Measurements from ENCODE around the gene DDX51. TPM values are rescaled to one million over a fixed set of nuclear protein-coding genes. Genes with fewer than 3 reads are reported as not detected.

Gene DDX51
- total RNA-seq, 1 donor from 2014 or later: 7.5 TPM

DNA sequence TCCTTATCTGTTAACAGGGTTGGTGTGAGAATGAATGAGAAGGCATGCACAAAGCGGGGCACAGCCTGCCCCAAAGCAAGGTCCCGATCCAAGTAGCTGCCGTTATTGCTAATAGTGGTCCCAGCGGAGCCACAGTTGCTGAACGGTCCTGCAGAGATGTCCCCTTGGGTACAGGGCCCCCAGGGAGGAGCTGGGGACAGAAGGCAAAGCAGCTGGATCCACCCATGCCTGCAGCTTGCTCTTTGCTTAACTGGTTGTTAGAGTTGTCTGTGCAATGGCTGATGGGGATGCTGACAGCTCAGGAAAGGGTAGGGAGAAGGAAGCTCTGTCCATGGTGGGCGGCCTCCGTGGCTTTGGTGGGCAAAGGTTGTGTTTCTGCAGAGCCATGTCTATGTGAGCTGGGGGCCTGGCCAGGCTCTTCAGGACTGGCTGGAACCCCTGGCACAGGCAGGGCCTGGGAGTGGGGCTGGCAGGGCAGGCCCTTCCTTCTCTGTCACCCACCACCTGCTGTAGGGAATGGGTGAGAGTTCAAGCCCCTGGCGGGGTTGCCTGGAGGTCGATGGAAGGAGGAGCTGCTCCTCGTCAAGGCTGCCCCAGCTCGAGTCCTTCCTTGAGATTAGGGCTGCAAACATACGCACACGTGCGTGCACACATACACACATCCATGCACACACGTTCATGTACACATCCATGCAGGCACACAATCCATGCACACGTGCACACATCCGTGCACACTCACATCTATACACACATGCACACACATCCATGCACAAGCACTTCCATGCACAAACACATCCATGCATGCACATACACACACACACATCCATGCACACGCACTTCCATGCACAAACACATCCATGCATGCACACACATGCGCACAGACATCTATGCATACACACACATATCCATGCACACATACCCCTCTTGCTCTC is 35.6 kb upstream of the DDX51 start:
- no peak for DNase-seq (ENCODE audit: low spot score)

DNA sequence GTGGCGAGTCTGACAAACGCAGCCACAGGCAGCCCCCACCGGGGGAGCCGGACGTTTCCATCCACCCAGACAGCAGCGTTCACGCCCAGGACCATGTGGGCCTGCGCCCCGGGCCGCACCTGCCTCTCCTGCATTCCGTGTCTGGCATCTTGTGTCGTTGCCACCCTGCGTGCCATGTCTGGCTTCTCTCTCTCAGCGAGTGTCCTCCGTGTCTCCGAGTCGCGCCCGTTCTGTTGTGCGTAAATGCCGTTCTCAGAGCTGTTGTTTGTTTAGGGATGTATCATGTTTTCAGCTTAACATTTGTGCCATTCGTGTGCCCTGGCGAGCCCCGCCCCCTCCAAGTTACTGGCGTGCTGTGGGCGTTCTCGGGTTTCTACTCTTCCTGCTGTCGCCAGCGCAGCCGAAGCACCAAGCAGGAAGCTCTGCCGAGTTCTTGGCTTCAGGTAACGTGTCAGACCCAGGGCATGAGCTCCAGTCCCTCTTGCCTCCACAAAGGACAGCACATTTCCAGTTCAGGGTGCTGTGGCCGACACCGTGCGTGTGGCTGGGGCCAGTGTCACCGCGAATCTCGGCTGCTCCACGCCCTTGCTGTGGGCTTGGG is 34.8 kb upstream of the DDX51 start:
- no peak for DNase-seq (ENCODE audit: low spot score)

DNA sequence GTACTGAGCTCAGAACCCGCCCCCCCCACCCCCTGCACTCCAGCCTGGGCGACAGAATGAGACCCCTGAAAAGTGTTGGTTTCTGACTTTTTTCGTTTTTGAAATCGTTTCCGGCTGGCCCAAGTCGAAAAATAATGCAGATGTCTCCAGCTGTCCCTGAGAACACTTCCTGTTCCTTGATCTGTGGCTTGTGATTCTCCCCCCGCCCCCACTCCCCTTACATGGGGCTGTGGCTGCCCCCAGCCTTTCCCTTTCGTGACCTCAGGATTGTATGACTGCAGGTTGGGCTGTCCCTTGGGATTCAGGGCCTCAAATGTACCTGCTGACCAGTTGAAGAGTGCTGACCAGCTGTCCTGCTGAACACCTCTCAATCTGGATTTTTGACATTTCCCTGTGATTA is 34.2 kb upstream of the DDX51 start:
- no peak for DNase-seq (ENCODE audit: low spot score)

DNA sequence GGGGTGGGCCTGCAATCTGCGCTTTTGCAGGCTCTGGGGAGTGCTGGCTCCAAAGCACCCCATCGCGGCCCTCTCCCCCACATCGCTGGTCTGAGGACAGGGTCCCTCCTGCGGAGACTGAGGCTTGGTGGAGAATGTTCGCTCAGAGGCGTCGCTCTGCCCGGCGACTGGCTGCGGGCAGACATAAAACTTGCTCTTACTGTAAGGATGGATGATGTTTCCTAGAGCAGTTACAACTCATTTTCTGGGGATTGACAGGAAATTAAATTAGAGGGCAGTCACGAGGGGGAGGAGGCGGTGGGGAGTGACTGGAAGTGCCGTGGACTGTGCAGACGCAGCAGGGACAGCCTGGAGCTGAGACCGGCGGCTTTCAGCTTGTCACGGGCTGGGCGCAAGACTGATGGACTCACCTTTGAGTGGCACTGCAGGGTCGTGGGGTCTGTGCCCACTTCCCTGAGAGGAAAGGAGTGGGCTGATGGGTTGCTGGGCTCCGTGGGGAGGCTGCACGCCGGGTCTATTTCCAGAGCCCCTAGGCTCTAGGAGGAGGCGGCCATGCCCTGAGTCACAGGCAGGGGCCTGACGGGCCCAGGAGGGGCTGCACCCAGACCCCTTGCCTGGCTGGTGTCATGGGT is 32.9 kb upstream of the DDX51 start:
- no peak for DNase-seq (ENCODE audit: low spot score)

DNA sequence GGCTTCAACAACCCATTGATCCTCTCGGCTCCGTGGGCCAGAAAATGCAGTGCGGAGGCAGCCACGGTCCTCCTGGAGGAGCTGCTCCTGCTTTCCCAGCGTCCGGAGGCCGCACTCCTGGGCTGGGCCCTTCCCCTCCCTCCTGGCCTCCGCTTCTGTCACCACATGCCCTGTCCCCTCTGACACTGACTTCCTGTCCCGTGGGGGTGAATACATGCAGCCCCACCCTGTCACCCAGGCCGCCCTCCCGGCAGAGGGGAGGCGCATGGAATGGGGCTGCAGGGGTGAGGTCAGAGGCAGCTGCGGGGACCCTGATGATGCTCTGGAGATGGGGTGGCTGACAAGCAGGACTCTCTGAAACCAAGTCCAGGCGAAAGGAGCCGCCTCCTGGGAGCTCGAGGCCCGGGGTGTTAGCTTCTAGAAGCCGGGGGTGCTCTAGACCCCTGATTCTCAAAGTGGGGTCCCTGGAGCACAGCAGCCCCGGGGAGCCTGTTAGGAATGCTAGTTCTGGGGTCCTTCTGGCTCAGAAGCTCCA is 32.3 kb upstream of the DDX51 start:
- DNase-seq (ENCODE audit: low spot score): no peak

DNA sequence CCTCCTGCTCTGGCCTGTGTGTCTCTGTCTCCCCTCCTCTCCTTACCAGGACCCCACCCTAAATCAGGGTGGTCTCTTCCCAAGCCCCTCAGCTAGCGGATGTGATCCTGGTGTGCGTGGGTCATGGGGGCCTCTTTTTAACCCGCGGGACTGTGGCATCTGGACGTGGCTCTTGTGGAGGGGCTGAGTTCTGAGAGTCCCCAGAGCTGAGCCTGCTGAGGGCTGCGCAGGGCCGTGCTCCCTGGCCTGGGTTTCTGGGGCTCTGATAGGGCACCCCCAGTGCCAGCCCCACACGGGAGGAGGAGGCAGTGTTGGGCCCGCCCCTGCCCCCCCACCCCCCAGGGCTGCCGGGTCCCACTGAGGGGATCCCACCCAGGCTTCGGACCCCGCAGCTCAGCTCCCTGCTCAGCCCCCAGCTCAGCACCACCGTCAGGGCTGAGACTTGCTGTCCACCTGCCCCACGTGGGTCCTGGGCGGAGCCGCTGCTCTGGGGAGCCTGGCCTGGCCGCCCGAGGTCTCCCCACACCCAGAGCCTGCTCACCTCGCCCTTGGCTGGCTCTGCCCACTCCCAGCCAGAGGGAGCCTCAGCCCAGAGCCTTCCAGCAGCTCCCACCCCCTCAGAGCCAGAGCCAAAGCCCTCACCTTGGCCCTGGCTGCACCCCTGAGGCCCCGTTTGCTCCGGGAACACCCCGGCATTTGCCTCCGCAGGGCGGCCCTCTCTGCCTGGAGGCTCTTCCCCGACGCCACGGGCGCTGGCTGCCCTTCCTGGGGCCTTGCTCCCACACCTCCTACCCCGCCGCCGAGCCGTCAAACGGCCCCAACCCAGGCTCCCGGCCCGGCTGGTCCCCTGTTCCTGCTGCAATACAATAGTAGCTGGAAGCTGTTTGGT is 31.6 kb upstream of the DDX51 start:
- DNase-seq (ENCODE audit: low spot score): no peak

DNA sequence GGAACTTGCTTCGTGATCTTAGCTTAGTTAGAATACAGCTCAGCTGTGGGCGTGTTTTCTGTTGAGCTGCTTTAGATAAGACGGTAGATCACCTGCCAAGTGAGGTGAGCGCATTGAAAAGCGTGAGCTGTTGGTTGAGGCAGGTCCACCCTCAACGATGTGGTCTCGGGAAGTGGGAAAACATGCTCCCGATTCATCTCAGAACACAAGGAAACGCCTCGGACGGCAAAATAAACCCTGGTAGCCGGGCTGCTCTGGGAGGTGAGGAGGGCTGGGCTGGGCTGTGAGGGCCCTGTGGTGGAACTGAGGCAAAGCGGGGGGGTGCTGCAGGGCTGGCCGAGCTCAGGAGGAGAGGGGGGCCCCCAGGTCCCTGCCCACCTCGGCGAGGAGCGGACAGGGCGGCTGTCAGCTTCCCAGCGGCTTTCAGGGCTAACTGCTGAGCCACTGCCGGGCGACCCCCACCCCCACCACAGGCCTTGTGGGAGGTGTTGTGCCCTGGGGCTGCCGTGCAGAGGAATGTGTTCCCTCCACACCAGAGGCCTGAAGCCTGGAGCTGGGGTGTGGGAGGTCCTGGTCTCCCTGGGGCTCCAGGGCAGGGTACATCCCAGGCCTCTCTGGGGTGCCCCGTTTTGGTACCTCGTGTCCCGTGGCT is 30.8 kb upstream of the DDX51 start:
- no peak for DNase-seq (ENCODE audit: low spot score)

DNA sequence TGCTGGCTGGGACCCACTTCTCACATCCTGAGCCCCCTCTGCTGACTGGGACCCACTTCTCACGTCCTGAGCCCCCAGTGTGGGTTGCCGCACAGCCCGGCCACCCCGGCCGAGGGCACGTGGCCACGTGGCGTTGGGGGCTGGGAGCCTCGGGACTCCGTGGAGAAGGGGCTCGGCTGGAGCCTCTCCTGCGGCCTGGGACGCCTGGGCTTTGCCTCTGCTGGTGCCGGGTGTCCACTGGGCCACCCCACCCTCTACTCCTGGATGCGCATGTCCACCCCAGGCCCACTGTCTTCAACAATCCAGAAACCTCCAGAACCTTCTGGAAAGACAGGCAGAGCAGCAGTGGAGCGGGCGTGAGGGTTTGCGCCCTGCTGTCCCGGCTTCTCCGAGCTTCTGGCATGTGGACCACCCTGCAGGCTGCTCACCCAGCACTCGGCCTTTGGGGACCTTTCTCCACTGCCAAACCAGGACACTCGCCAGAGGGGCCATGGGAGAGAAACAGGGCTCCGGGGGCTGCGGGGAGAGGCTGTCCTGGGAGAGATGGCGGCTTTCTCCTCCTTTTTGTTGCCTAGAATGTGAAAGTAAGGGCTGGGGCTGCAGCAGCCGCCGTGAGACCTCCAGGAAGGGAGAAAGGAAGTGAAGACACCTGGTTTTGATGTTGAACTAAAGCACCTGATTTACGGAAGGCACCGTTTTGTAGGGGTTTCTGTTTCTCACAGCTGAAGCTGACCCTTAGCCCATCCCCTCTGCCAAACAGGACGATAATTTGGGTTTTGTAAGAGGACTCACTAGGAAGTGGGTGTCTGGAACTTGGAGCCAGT is 30.1 kb upstream of the DDX51 start:
- no peak for DNase-seq (ENCODE audit: low spot score)

DNA sequence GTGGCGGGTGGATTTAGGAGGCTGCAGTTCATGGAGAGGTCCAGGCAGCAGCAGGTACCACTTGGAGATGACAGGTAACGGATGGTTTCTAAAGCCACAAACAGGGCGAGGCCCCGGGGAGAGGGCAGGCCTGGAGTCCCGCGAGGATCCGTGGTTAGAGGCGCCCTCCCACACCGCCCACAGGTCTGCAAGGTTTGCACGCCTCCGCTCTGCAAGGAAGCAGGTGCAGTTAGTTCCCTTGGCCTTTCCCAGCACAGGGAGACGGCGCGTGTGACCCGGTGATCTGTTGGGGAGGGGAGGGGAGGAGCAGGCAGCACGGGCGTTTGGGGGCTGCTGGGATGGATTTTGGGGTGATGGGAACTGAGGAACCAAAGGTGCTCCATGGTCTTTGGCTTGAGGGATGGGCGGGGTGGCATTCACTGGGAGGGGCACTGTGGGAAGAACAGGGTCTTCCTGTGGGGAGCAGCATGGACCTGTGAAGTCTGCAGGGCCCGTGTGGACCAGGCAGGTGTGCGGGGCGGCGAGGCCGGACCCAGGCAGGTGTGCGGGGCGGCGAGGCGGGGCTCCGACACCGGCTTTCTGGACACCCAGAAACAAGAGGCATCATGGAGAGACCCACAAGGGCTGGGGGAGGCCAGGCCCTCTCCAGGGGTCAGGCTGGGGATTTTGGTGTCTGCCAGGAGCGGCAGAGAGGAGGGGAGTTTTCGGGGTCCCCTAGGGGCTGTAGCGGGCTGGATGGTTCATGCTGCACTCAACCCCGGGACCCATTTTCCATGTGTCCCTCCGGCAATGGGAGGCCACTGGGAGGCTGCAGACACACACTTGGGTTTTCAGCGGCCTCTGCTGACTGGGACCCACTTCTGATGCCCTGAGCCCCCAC is 29.3 kb upstream of the DDX51 start:
- no peak for DNase-seq (ENCODE audit: low spot score)

DNA sequence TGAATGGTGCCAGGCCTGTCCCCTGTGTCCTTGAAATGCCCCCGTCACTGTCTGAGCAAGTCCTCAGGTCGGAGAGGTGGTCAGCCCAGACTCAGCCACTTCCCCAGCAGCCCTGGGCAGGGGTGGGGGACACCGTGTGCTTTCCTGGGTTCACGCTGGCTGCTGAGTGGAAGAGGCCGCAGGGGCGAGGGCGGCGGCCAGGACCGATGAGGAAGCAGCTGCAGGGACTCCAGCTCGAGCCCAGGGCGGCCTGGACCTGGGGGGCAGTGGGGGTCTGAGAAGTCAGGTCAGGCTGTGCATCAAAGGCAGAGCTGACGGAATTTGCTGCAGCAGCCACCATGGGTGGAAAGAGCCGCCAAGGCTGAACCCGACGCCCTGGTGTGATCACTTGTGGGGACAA is 28.5 kb upstream of the DDX51 start:
- DNase-seq (ENCODE audit: low spot score): no peak

DNA sequence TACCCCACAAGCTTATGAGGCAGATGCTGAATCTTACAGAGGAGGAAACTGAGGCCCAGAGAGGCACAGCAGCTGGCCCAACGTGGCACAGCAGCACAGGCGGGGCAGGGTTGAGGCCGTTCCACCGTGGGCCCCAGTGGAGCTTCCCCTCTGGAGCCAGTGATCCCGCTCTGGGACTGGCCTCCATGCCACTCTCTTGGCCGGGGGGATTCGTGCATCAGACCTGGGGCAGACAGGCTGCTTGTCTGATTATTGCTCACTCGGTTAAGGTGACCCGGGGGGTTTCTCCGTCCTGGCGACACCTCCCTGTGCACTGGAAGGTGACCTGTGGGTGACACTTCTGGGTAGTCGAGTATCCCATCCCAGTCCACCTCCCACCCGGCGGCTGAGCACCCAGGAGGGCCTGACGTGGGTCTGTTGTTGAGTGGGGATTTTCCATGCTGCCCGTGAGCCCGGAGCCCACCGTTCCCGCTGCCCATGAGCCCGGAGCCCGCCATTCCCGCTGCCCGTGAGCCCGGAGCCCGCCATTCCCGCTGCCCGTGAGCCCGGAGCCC is 27.9 kb upstream of the DDX51 start:
- DNase-seq (ENCODE audit: low spot score): no peak

DNA sequence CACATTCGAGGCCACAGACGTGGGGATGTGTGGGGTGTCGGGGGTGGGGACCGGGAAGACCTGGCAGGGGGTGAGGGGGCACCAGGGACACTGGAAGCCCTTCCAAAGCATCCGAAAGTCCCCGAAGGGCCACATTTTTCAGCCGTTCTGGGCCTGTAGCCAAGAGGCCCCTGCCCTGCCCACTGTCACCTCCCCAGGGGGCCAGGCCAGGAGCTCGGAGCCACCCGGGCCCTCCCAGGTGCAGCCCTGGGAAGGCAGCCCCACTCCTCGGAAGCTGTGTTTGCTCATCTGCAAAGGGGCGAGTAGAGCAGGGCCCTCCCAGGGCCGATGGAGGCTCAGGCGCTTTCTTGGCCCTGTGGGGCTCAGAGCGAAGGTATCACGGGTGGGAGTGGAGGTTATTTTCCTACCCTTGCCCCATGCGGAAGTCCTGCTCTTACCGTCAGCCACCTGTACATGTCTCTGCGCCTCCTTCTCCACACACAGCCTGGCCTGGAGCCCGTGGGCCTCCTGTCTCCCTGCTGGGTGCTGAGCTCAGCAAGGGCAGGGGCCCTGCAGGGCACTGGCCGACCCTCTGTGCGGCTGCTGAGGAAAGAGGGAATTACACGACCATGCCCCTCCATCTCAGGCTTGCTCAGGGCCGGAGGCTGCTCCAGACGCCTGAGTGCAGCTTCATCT is 27.3 kb upstream of the DDX51 start:
- DNase-seq (ENCODE audit: low spot score): no peak

DNA sequence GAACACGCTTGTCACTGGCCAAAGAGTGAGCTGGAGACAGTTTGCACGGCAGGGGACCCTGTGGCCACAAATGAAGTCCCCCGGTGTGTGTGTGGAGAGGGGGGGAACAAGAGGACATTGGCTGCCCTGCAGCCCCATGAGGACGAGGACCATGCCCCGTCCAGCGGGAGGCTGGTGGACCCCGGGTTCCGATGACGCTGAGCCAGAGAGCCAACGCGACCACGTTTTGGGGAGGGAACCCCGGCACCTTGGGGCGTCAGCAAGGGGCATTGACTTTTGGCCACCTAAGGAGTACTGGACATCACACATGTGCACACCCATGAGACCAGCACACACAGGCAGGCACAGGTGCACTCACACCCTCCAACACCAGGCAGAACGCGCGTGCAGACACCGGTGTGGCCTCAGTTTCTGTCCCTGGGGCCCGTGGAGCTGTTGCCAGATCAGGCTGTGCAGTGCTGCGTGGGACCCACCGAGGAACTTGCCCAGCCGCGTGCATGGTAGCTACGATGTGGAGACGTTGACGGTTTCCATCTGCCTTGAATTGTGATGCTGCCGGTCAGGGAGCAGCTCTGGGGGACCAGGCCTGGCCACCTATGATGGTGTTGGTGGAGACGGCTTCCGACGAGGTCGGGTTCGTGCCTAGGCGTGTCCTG is 26.6 kb upstream of the DDX51 start:
- DNase-seq (ENCODE audit: low spot score): no peak

DNA sequence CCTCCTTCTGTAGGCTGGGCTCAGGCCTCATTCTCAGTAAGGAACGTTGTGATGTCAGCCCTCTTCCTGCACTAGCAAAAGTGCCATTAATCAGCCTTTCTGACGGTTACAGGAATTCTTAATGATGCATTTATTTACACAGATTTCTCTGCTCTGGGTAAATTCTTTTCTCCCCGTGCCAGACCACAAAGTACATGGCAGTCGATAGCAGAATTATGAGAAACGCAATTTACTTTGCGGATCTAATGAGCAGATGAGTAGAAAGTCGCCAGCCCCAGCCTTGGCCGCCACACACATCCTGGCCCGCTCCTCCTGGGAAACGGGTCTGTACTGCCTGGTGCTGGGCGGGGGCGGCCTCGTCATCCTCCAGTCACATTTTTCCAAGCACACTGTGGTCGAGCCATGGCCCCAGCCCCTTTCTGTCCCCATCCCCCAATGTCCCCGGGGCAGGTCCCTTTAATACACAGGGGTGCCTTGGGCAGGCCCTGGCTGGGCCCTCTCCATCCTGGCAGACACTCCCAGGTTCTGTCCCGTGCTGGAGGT is 26.0 kb upstream of the DDX51 start:
- no peak for DNase-seq (ENCODE audit: low spot score)

DNA sequence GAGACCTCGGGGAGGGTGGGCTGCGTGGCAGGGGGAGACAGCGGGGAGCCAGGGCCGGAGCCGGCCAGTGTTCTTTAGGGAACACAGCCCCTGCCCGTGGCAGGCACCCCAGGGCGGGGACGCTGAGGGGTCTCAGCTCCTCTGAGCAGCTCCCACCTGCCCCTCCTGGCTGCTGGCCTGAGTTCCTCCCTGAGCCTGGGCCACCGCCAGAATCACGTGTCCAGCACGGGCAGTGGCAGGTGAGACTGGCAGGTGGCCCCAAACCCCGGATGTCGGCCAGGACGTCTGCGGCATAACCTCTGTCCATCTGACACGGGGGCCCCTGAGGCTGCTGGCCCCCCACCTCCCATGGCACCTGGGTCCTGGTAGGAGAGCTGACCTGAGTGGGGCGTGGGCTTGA is 25.3 kb upstream of the DDX51 start:
- DNase-seq (ENCODE audit: low spot score): no peak

DNA sequence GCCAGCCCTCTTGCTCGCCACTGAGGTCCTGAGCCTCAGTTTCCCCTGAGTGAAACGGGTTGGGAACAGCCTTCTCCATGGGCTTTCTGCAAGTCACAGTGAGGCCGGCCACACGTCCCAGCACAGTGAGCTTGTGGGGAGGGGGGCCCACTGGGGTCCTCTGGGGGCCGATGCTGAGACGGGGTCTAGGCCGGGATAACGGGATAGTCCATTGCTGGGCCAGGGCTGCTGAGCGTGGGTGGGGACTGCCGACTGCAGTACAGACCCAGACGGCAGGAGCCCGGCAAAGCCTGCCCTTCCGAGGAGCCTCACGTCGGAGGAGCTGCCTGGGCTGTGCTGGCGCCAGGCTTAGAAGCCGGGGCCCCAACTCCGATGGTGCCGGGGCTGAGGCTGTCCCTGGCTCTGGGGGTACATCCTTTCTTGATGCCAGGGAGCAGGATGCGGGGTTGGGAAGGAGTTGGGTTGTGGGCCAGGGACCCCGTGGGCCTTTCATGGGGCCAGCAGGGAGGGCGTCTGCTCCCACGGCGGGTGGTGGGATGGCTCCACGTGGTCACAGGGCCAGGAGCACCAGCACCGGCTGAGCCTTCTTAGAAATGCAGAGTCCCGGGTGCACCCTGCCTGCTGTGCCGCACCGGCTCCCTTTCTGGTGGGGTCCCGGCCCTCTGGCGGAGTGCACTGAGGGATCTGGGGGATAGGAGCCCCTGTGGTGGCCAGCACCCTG is 24.4 kb upstream of the DDX51 start:
- no peak for DNase-seq (ENCODE audit: low spot score)

Measured in umbilical cord (tissue), 2 donors.